Calu3 (cell line): Measurements from ENCODE around the gene AK5. TPM values are rescaled to one million over a fixed set of nuclear protein-coding genes. Genes with fewer than 3 reads are reported as not detected.
A peak's percentile ranks its signal among the peaks of the same experiment; 100 is the strongest.

Source experiments
- BruUV-seq: library from RNA; stranded (reverse); fragments of 400-500 nt; replicated peaks from 2 replicates; lab custom pipeline; 2021; lab: Mats Ljungman, UMichigan
- CTCF ChIA-PET: fragments of 300-600 bp; sonication (Branson Sonifier 250); formaldehyde crosslinking; loops from one replicate; lab custom pipeline; 2022; ENCODE audit warnings: antibody characterized with exemption; lab: Charles Lee
- DNase-seq: peaks from one replicate; pipeline ENCODE4 v3.0.0; 2022
- H3K27ac Mint-ChIP-seq: one replicate; pipeline ENCODE4 v1.8.0; 2022; ENCODE audit warnings: mixed read lengths; ENCODE audit not compliant: unreplicated experiment
- H3K27me3 Mint-ChIP-seq: one replicate; pipeline ENCODE4 v1.8.0; 2022; ENCODE audit warnings: mixed read lengths; ENCODE audit not compliant: unreplicated experiment
- H3K36me3 Mint-ChIP-seq: one replicate; pipeline ENCODE4 v1.8.0; 2022; ENCODE audit warnings: mild to moderate bottlenecking, moderate library complexity, mixed read lengths; ENCODE audit not compliant: insufficient read depth, unreplicated experiment
- H3K4me1 Mint-ChIP-seq: one replicate; pipeline ENCODE4 v1.8.0; 2022; ENCODE audit warnings: mild to moderate bottlenecking, low read depth, mixed read lengths; ENCODE audit not compliant: unreplicated experiment
- H3K4me3 Mint-ChIP-seq: one replicate; pipeline ENCODE4 v1.8.0; 2022; ENCODE audit warnings: mild to moderate bottlenecking, low read depth, moderate library complexity, mixed read lengths; ENCODE audit not compliant: unreplicated experiment
- H3K9me3 Mint-ChIP-seq: one replicate; pipeline ENCODE4 v1.8.0; 2022; ENCODE audit warnings: low read depth, mixed read lengths; ENCODE audit not compliant: unreplicated experiment
- CTCF ChIP-seq: fragments of 200-600 bp; IDR thresholded peaks from one replicate; pipeline ENCODE4 v1.8.0; 2022; ENCODE audit warnings: antibody characterized with exemption; ENCODE audit not compliant: unreplicated experiment
- intact Hi-C: fragments of 100-400 bp; cut with micrococcal nuclease; formaldehyde crosslinking; loops from one replicate; pipeline ENCODE4 v1.10.0; 2022; ENCODE audit not compliant: unreplicated experiment
- total RNA-seq: library from RNA; stranded (reverse); gene quantifications from 2 replicates; pipeline ENCODE4 v1.2.3, GENCODE V29; 2022

The AK5 gene
- total RNA-seq, 1 experiment from 2014 or later = not detected

GRCh38 chr1:77532641-77533040 is 250.8 kb downstream of the AK5 start:
- CTCF ChIA-PET = interaction anchor here (1.4 kb wide), 1 partner anchor 9 kb away, joined by 3 read pairs; no protein-coding TSS in a partner anchor
- no peak for DNase-seq
- no TSS peak for BruUV-seq
- Mint-ChIP-seq H3K9me3 (no peaks in the 10 kb centered on the region), H3K27me3 (no peaks in the 10 kb centered on the region), H3K36me3 (no peaks in the 10 kb centered on the region), H3K4me3 (no peak overlapping the region), H3K4me1 (peaks cover 20% of the 10 kb centered on the region), H3K27ac (no peak overlapping the region)
- TF ChIP-seq CTCF = no peak
- intact Hi-C loops = loop anchor here (1.0 to 10.0 kb wide), 4 partner anchors 138 to 384 kb away; no protein-coding TSS in a partner anchor

- peak; percentile 68 for DNase-seq
Observed at GRCh38 chr1:77533660-77534305, 252.0 kb downstream of the AK5 start.

GRCh38 chr1:77534456-77534855 is 252.6 kb downstream of the AK5 start:
- no peaks in the 10 kb centered on the region for H3K36me3 Mint-ChIP-seq
- H3K27me3 Mint-ChIP-seq = no peaks in the 10 kb centered on the region
- no peak overlapping the region for H3K27ac Mint-ChIP-seq
- CTCF ChIA-PET = no interaction called here
- peaks cover 26% of the 10 kb centered on the region for H3K4me1 Mint-ChIP-seq
- TF ChIP-seq CTCF = no peak
- H3K4me3 Mint-ChIP-seq = no peak overlapping the region
- no peak for DNase-seq
- intact Hi-C loops = loop anchor here (10.0 kb wide), 3 partner anchors 140 to 310 kb away; no protein-coding TSS in a partner anchor
- no peaks in the 10 kb centered on the region for H3K9me3 Mint-ChIP-seq
- BruUV-seq = no TSS peak

More at GRCh38 chr1:77533660-77534305, 252.0 kb downstream of the AK5 start:
- H3K4me1 Mint-ChIP-seq = peaks cover 20% of the 10 kb centered on the region
- TF ChIP-seq CTCF = peak; percentile 77
- no peaks in the 10 kb centered on the region for H3K9me3 Mint-ChIP-seq
- intact Hi-C loops = loop anchor here (1.0 to 10.0 kb wide), 4 partner anchors 139 to 385 kb away; no protein-coding TSS in a partner anchor
- CTCF ChIA-PET = interaction anchor here (0.7 to 1.4 kb wide), 4 partner anchors 11 to 1691 kb away, joined by 3 to 7 read pairs (median 4); no protein-coding TSS in a partner anchor
- peak overlapping the region; percentile 9 for H3K27ac Mint-ChIP-seq
- no peaks in the 10 kb centered on the region for H3K36me3 Mint-ChIP-seq
- H3K4me3 Mint-ChIP-seq = no peak overlapping the region
- no peaks in the 10 kb centered on the region for H3K27me3 Mint-ChIP-seq
- BruUV-seq = no TSS peak

- CTCF ChIA-PET = no interaction called here
- intact Hi-C loops = loop anchor here (10.0 kb wide), 3 partner anchors 142 to 312 kb away; no protein-coding TSS in a partner anchor
- no TSS peak for BruUV-seq
- no peaks in the 10 kb centered on the region for H3K36me3 Mint-ChIP-seq
- TF ChIP-seq CTCF = no peak
- H3K27ac Mint-ChIP-seq = no peak overlapping the region
- H3K9me3 Mint-ChIP-seq = no peaks in the 10 kb centered on the region
- H3K4me1 Mint-ChIP-seq = peaks cover 36% of the 10 kb centered on the region
- H3K4me3 Mint-ChIP-seq = no peak overlapping the region
- no peaks in the 10 kb centered on the region for H3K27me3 Mint-ChIP-seq
- no peak for DNase-seq
Observed at GRCh38 chr1:77536813-77537212, 255.0 kb downstream of the AK5 start.
